ENCODE measurements around the gene ROCK2. TPM values are rescaled to one million over a fixed set of nuclear protein-coding genes. Genes with fewer than 3 reads are reported as not detected.

Gene ROCK2
- total RNA-seq, 2 experiments from 2014 or later = 16.6 to 19.2 TPM

DNA sequence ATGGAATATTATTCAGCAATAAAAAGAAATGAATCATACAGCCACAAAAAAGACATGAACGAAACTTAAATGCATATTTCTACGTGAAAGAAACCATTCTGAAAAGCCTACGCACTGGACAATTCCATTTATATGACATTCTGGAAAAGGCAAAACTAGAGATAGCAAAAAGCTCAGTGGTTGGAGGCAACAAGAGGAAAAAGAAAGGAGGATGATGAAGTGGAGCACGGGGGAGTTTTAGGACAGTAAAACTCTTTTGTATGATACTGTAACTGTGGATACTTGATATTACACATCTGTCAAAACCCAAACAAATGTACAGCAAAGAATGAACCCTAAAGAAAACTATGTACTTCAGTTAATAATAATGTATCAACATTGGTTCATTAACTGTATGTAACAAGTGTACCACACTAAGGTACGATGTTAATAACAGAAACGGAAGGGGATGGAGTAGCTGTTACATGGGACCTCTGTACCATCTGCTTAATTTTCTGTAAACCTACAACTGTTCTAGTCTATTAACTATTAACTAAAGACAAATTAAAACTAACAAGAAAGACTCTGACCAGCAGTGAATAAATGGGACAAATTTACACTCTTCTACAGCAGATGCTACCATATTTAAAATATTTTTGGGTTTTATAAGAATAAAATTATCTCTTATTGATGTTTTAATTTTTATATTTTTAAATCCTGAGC, 31.5 kb downstream of the ROCK2 start:
- no peaks in the 10 kb centered on the region for H3K9me3 Mint-ChIP-seq
- peaks cover 24% of the 10 kb centered on the region for H3K4me1 Mint-ChIP-seq (ENCODE audit: low read depth)
- ChIA-PET CTCF (no interaction called here), POLR2A (no interaction called here)
- no peak overlapping the region for H3K27ac Mint-ChIP-seq
- no peaks in the 10 kb centered on the region for H3K36me3 Mint-ChIP-seq
- no peak for DNase-seq
- H3K4me3 Mint-ChIP-seq = no peak overlapping the region
- intact Hi-C loops (cut with micrococcal nuclease) = no loop called here
- H3K27me3 Mint-ChIP-seq = no peaks in the 10 kb centered on the region

DNA sequence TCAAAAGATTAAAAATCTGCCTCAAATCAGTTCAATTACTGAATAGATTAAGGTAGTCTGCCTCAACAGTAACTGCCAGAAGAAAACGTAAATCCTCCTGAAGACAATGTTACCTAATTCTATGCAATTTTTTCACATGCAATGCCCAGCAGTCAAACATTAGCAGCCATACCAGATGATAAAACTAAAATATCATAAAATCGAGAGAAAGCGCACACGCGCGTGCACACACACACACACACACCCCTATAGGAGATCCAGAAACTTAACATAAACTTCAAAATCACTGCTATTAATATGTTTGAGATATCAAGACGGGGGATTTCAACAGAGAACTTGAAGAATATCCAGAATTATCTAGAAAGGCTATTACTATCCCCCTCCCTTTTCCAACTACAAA, 32.9 kb downstream of the ROCK2 start:
- no peak overlapping the region for H3K4me3 Mint-ChIP-seq
- DNase-seq = no peak
- no peak overlapping the region for H3K27ac Mint-ChIP-seq
- H3K4me1 Mint-ChIP-seq (ENCODE audit: low read depth) = peaks cover 24% of the 10 kb centered on the region
- no peaks in the 10 kb centered on the region for H3K9me3 Mint-ChIP-seq
- CTCF ChIA-PET = no interaction called here
- POLR2A ChIA-PET = no interaction called here
- intact Hi-C loops (cut with micrococcal nuclease) = no loop called here
- no peaks in the 10 kb centered on the region for H3K27me3 Mint-ChIP-seq
- H3K36me3 Mint-ChIP-seq = no peaks in the 10 kb centered on the region

DNA sequence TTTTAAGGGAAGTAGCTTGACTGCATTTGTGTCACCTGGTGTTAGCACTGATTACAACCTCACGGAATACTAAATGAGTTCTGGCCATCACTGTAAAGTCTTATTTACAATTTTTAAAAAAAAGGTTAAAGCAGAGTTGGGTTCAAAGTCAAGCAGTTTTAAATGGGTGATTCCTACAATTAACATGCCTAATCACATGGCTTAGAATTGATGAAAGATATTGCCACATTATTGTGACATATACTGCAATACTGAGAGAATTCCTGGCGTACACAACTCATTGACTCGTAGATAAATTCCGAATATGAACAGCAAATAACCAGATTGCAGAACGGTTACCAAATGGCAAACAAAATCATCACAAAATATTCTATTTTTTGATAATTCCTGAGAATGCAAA, 34.2 kb downstream of the ROCK2 start:
- DNase-seq = no peak
- intact Hi-C loops (cut with micrococcal nuclease) = no loop called here
- no peak overlapping the region for H3K27ac Mint-ChIP-seq
- H3K4me3 Mint-ChIP-seq = no peak overlapping the region
- peaks cover 30% of the 10 kb centered on the region for H3K4me1 Mint-ChIP-seq (ENCODE audit: low read depth)
- H3K9me3 Mint-ChIP-seq = no peaks in the 10 kb centered on the region
- H3K36me3 Mint-ChIP-seq = no peaks in the 10 kb centered on the region
- ChIA-PET POLR2A (no interaction called here), CTCF (no interaction called here)
- H3K27me3 Mint-ChIP-seq = no peaks in the 10 kb centered on the region

DNA sequence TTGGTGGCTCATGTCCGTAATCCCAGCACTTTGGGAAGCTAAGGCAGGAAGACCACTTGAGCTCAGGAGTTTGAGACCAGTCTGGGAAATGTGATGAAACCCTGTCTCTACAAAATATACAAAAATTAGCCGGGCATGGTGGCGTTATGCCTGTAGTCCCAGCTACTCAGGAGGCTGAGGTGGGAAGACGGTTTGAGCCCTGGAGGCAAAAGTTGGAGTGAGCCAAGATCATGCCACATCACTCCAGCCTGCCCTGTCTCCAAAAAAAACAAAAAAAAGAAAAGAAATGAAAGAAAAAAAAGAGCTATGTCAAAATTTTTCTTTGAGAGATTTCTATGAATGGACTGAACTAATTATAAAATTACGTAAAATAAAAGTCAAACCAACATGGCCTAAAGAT, 34.7 kb downstream of the ROCK2 start:
- H3K9me3 Mint-ChIP-seq = no peaks in the 10 kb centered on the region
- H3K27me3 Mint-ChIP-seq = no peaks in the 10 kb centered on the region
- H3K4me3 Mint-ChIP-seq = no peak overlapping the region
- no peaks in the 10 kb centered on the region for H3K36me3 Mint-ChIP-seq
- ChIA-PET POLR2A (no interaction called here), CTCF (no interaction called here)
- no peak for DNase-seq
- intact Hi-C loops (cut with micrococcal nuclease) = no loop called here
- H3K27ac Mint-ChIP-seq = no peak overlapping the region
- H3K4me1 Mint-ChIP-seq (ENCODE audit: low read depth) = peaks cover 30% of the 10 kb centered on the region

DNA sequence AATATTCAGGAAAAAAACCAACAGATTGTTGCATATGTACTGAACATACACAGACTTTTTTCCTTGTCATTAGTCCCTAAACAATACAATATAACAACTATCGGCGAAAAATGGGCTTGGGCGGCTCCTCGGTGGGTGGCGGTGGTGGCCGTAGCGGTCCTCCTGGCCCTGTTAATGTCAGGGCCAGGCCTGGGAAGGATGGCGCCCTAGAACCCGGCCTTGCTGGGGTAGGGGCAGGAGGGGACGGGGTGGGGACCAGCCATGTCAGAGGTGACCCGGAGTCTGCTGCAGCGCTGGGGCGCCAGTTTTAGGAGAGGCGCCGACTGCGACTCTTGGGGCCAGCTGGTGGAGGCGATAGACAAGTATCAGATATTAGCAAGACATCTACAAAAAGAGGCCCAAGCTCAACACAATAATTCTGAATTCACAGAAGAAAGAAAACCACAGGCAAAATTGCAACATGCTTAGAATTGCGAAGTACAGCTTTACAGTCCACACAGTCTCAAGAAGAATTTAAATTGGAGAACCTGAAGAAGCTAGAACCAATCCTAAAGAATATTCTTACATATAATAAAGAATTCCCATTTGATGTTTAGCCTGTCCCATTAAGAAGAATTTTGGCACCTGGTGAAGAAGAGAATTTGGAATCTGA, 36.5 kb downstream of the ROCK2 start:
- CTCF ChIA-PET = interaction anchor here (0.6 kb wide), 1 partner anchor 1668 kb away, joined by 3 read pairs; no protein-coding TSS in a partner anchor
- Mint-ChIP-seq H3K4me1 (ENCODE audit: low read depth) (peaks cover 22% of the 10 kb centered on the region), H3K27ac (no peak overlapping the region), H3K36me3 (no peaks in the 10 kb centered on the region), H3K4me3 (no peak overlapping the region), H3K27me3 (no peaks in the 10 kb centered on the region), H3K9me3 (no peaks in the 10 kb centered on the region)
- intact Hi-C loops (cut with micrococcal nuclease) = no loop called here
- POLR2A ChIA-PET = no interaction called here
- no peak for DNase-seq

DNA sequence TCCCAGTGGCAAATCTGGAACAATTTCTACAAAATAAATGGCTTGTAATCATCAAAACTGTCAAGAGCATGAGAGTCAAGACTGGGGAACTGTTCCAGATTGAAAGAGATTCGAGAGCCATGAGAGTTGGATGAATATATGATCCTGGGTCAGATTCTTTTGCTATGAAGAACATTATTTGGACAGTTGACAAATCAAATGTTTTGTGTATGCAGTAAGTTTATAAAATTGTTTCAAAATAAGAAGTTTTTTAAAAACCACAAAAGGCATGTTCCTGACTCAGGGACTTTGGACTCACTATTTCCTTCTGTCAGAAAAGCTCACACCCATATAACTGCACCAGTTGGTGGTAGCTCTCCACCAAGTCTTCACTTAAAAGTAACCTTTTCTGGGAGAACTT, 38.5 kb downstream of the ROCK2 start:
- Mint-ChIP-seq H3K27ac (no peak overlapping the region), H3K27me3 (no peaks in the 10 kb centered on the region), H3K36me3 (no peaks in the 10 kb centered on the region), H3K4me1 (ENCODE audit: low read depth) (peaks cover 12% of the 10 kb centered on the region), H3K9me3 (no peaks in the 10 kb centered on the region), H3K4me3 (no peak overlapping the region)
- ChIA-PET POLR2A (no interaction called here), CTCF (interaction anchor here (1.0 kb wide), 1 partner anchor 202 kb away, joined by 4 read pairs; no protein-coding TSS in a partner anchor)
- intact Hi-C loops (cut with micrococcal nuclease) = no loop called here
- no peak for DNase-seq

DNA sequence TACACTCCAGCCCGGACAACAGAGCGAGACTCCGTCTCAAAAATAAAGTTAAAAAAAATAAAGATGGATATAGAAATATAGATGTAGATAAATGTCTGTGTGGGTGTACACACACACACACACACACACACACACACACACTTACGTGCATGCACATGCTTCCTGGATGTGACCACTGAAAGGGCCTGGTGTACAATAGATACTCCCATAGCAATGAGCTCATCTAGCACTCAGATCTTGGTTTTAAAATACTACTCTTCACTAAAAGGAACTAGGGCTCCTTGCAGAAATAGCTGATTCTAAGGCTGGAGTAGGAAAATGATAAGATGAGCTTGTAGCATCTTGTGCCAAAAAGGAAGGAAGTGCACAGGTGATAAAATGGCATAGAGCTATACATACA, 39.1 kb downstream of the ROCK2 start:
- H3K4me1 Mint-ChIP-seq (ENCODE audit: low read depth) = peaks cover 9% of the 10 kb centered on the region

DNA sequence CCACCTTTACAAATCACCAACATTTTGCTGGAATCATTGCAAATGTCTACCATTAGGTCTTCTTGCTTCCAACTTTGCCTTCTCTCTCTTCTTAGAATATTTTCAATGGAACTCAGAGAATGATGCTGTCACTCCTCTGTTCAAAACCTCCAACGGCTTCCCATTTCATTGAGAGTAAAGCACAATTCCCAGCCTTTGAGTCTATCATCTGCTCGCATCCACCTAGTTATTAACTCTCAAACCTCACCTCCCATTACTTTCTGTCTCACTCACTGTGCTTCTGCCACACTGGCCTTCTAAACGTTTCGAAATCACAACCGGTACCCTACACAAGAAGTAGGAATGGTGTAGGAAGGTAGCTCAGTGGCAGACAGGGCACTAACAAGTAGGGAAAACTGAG, 40.0 kb downstream of the ROCK2 start:
- CTCF ChIA-PET = no interaction called here
- H3K4me1 Mint-ChIP-seq (ENCODE audit: low read depth) = peaks cover 11% of the 10 kb centered on the region
- H3K27me3 Mint-ChIP-seq = no peaks in the 10 kb centered on the region
- no peak overlapping the region for H3K27ac Mint-ChIP-seq
- no peaks in the 10 kb centered on the region for H3K9me3 Mint-ChIP-seq
- no peak for DNase-seq
- intact Hi-C loops (cut with micrococcal nuclease) = no loop called here
- H3K36me3 Mint-ChIP-seq = no peaks in the 10 kb centered on the region
- no peak overlapping the region for H3K4me3 Mint-ChIP-seq
- POLR2A ChIA-PET = no interaction called here

More for the DNA sequence above, 39.1 kb downstream of the ROCK2 start:
- H3K4me3 Mint-ChIP-seq = no peak overlapping the region
- H3K36me3 Mint-ChIP-seq = no peaks in the 10 kb centered on the region
- POLR2A ChIA-PET = no interaction called here
- no peaks in the 10 kb centered on the region for H3K9me3 Mint-ChIP-seq
- H3K27me3 Mint-ChIP-seq = no peaks in the 10 kb centered on the region
- intact Hi-C loops (cut with micrococcal nuclease) = no loop called here
- CTCF ChIA-PET = interaction anchor here (1.0 kb wide), 1 partner anchor 201 kb away, joined by 4 read pairs; no protein-coding TSS in a partner anchor
- DNase-seq = no peak
- no peak overlapping the region for H3K27ac Mint-ChIP-seq

DNA sequence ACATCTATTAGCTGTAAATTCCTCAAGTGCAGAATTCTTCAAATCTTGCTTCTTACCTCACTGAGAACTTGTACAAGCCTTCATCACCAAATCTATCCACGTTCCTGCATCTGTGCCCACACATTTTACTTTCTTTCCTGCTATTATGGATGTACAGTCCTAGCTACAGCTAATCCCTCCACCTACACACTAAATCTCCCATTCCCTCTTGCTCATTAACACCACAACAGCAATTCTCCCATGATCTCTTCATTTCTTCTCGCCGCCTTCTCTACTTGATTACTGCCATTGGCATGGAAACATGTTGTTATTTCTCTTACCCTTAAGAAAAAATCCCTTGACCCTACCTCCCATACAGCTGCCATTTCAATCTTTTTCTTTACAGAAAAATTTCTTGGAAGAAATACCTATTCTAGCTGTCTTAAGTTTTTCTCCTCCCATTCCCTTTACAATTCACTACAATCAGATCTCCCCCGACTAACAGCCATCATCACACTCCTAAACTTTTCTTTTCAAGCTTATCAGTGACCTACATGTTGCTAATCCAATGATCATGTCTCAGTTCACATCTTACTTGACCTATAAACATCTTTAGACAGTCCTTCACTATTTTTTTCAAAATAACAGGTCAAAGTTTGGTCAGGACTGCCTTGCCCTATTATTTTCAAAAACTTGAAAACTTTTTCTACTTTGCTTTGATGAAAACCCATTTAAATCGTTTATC, 41.0 kb downstream of the ROCK2 start:
- no peak for DNase-seq
- ChIA-PET CTCF (no interaction called here), POLR2A (no interaction called here)
- Mint-ChIP-seq H3K27me3 (no peaks in the 10 kb centered on the region), H3K4me1 (ENCODE audit: low read depth) (peaks cover 11% of the 10 kb centered on the region), H3K4me3 (no peak overlapping the region), H3K36me3 (no peaks in the 10 kb centered on the region), H3K9me3 (no peaks in the 10 kb centered on the region), H3K27ac (no peak overlapping the region)
- intact Hi-C loops (cut with micrococcal nuclease) = no loop called here

DNA sequence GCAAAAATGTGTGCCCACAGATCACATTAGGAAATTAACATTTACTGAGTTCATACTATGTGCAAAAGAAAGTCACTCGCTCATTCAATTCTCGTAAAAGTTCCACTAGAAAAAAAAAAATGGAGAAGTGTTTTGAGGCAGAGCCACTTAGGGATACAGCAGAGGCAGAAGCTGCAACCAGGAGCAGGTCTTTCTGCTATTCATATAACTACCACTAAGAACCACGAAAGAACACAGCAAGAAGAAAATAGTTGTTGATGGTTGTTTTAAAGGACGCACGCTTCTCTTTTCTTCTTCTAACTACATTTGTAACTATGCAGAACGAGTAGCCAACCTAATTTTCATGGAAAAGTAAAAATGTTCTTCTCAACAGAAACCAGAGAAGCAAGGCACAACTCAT, 45.0 kb downstream of the ROCK2 start:
- H3K4me3 Mint-ChIP-seq = no peak overlapping the region

DNA sequence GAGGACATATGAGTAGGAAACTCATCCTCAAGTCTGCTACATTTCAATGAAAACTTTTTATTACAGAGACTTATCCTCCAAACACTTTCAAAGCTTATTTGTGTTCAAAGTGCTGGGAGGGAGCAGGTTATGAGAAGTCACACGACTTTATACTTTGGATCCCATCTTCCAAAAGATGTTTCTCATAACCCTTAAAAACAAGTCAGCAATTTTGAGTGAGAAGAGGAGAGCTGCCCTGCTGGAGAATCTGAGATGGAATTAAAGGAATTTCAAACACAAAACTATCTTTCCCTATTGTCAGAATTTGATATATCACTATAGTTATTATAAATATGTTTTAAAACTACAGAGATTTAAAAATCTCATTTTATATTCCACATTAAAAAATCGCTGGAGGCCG, 45.8 kb downstream of the ROCK2 start:
- H3K4me3 Mint-ChIP-seq = no peak overlapping the region

More for the DNA sequence above, 45.0 kb downstream of the ROCK2 start:
- Mint-ChIP-seq H3K27ac (no peak overlapping the region), H3K36me3 (no peaks in the 10 kb centered on the region), H3K4me1 (ENCODE audit: low read depth) (peaks cover 11% of the 10 kb centered on the region), H3K27me3 (no peaks in the 10 kb centered on the region), H3K9me3 (no peaks in the 10 kb centered on the region)
- intact Hi-C loops (cut with micrococcal nuclease) = no loop called here
- ChIA-PET CTCF (no interaction called here), POLR2A (no interaction called here)
- DNase-seq = no peak

DNA sequence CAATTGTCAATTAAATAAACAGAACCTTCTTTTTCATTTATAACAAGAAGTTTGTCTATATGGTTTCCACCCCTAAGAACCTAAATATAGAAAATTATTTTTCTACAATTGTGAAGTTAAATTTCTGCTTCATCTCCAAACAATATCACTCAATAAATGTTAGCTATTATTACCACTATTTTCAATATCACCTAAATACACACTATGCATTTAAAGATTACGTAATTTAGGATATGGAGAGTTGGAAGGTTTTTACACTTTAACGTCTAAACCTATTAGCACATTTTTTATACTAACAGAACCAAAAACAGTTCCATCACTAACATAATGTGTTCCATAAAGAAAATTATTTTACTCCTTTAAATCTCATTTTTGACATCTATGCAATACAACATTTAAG, 48.0 kb downstream of the ROCK2 start:
- Mint-ChIP-seq H3K27me3 (no peaks in the 10 kb centered on the region), H3K27ac (no peak overlapping the region), H3K9me3 (no peaks in the 10 kb centered on the region), H3K36me3 (no peaks in the 10 kb centered on the region), H3K4me3 (no peak overlapping the region), H3K4me1 (ENCODE audit: low read depth) (peaks cover 20% of the 10 kb centered on the region)
- DNase-seq = no peak
- ChIA-PET CTCF (interaction anchor here (0.6 to 1.4 kb wide), 2 partner anchors 97 to 163 kb away, joined by 3 read pairs; a partner anchor contains a TSS), POLR2A (no interaction called here)
- intact Hi-C loops (cut with micrococcal nuclease) = no loop called here

More for the DNA sequence above, 45.8 kb downstream of the ROCK2 start:
- H3K9me3 Mint-ChIP-seq = no peaks in the 10 kb centered on the region
- ChIA-PET POLR2A (no interaction called here), CTCF (no interaction called here)
- peaks cover 11% of the 10 kb centered on the region for H3K4me1 Mint-ChIP-seq (ENCODE audit: low read depth)
- intact Hi-C loops (cut with micrococcal nuclease) = no loop called here
- no peak for DNase-seq
- no peaks in the 10 kb centered on the region for H3K27me3 Mint-ChIP-seq
- no peak overlapping the region for H3K27ac Mint-ChIP-seq
- H3K36me3 Mint-ChIP-seq = no peaks in the 10 kb centered on the region

Data from activated CD4-positive, alpha-beta memory T cell treated with anti-CD3 and anti-CD28 coated beads for 36 hours (primary cell).